ENCODE measurements around the gene POLR2H.

GRCh38 chr3:184352897-184353545 is 8.5 kb upstream of the POLR2H start:
- TF ChIP-seq CTCF (optimal IDR thresholded peaks at IDR 0.05 in 1 of 3, IDR thresholded peaks at IDR 0.05 in 1 of 3, conservative IDR thresholded peaks at IDR 0.05 in 1 of 3; ENCODE audit: extremely low read depth in 1 of 3, insufficient read depth in 2 of 3, low read length in 3 of 3) (no peak), EZH2 (IDR thresholded peaks at IDR 0.05; ENCODE audit: low read length) (no peak)
